Measurements from ENCODE around the gene SLC8A3. TPM values are rescaled to one million over a fixed set of nuclear protein-coding genes. Genes with fewer than 3 reads are reported as not detected.

SLC8A3 gene
- total and polyA plus RNA-seq, 2 donors (not counting 3 experiments of a cell fraction or from before 2014, with no cell fraction given) = not detected

- Histone ChIP-seq H3K9me3 (replicated peaks; ENCODE audit: control insufficient read depth, insufficient read depth, low read length) (no peaks in the 10 kb centered on the region), H3K9ac (replicated peaks; ENCODE audit: extremely low read depth, insufficient read depth, low read length) (no peak overlapping the region), H3K9me1 (replicated peaks; ENCODE audit: control insufficient read depth, extremely low read depth, insufficient read depth, low read length) (no peaks in the 10 kb centered on the region), H2AFZ (ENCODE audit: low read depth, low read length) (no peak overlapping the region), H4K20me1 (replicated peaks; ENCODE audit: control insufficient read depth, extremely low read depth, insufficient read depth, low read length) (no peaks in the 10 kb centered on the region), H3K4me3 (replicated peaks in 1 of 3; ENCODE audit: insufficient read depth in 1 of 3, low read depth in 1 of 3, low read length in 3 of 3) (no peak overlapping the region), H3K27ac (ENCODE audit: insufficient read depth, low read depth, low read length) (no peak overlapping the region), H3K79me2 (ENCODE audit: control insufficient read depth, insufficient read depth, low read length) (no peaks in the 10 kb centered on the region), H3K27me3 (ENCODE audit: control insufficient read depth in 2 of 2, insufficient read depth in 2 of 2, low read length in 2 of 2) (no peaks in the 10 kb centered on the region), H3K36me3 (ENCODE audit: control insufficient read depth in 2 of 2, extremely low read depth in 1 of 2, insufficient read depth in 2 of 2, low read length in 2 of 2) (no peaks in the 10 kb centered on the region), H3K4me2 (ENCODE audit: insufficient read depth, low read length) (no peak overlapping the region), H3K4me1 (ENCODE audit: control insufficient read depth, extremely low read depth, insufficient read depth, low read length) (no peaks in the 10 kb centered on the region)
- POLR2A ChIA-PET = no interaction called here
- dilution Hi-C loops (cut with MboI; ENCODE audit: extremely low pct_ligation_motif_present, low sequenced_read_pairs) = no loop called here
- BruUV-seq (replicated peaks) = no TSS peak
- DNase-seq (ENCODE audit: low read depth, low spot score) (no peak), FAIRE-seq (no peak)
- intact Hi-C loops (cut with micrococcal nuclease) = no loop called here
- CTCF ChIA-PET = interaction anchor here (1.2 to 1.4 kb wide), 3 partner anchors 55 to 302 kb away, joined by 3 to 5 read pairs (median 4); no protein-coding TSS in a partner anchor
- no peak for TF ChIP-seq JUN (IDR thresholded peaks at IDR 0.05; ENCODE audit: borderline replicate concordance, insufficient read depth, insufficient read length, low read depth)
- TF ChIP-seq POLR2AphosphoS5 (IDR thresholded peaks at IDR 0.05; ENCODE audit: insufficient read depth, low read depth, low read length) = no peak
- TF ChIP-seq EZH2 (IDR thresholded peaks at IDR 0.05; ENCODE audit: borderline replicate concordance, low read depth, low read length, severe bottlenecking) = no peak
- TF ChIP-seq, protein P1, sequence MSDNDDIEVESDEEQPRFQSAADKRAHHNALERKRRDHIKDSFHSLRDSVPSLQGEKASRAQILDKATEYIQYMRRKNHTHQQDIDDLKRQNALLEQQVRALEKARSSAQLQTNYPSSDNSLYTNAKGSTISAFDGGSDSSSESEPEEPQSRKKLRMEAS (IDR thresholded peaks at IDR 0.05; ENCODE audit: insufficient read depth, insufficient read length) = no peak
- TF ChIP-seq POLR2A (IDR thresholded peaks at IDR 0.05; ENCODE audit: low read depth, low read length) = no peak
- TF ChIP-seq, protein P2, sequence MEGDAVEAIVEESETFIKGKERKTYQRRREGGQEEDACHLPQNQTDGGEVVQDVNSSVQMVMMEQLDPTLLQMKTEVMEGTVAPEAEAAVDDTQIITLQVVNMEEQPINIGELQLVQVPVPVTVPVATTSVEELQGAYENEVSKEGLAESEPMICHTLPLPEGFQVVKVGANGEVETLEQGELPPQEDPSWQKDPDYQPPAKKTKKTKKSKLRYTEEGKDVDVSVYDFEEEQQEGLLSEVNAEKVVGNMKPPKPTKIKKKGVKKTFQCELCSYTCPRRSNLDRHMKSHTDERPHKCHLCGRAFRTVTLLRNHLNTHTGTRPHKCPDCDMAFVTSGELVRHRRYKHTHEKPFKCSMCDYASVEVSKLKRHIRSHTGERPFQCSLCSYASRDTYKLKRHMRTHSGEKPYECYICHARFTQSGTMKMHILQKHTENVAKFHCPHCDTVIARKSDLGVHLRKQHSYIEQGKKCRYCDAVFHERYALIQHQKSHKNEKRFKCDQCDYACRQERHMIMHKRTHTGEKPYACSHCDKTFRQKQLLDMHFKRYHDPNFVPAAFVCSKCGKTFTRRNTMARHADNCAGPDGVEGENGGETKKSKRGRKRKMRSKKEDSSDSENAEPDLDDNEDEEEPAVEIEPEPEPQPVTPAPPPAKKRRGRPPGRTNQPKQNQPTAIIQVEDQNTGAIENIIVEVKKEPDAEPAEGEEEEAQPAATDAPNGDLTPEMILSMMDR (IDR thresholded peaks at IDR 0.05; ENCODE audit: extremely low read depth in 1 of 2, insufficient read depth in 1 of 2, low read depth in 1 of 2, low read length in 2 of 2) = no peak
- no peak for TF ChIP-seq FOS (IDR thresholded peaks at IDR 0.05; ENCODE audit: borderline replicate concordance, insufficient read depth, low read length)
- no peak for TF ChIP-seq MYC (IDR thresholded peaks at IDR 0.05; ENCODE audit: low read depth, low read length)
- TF ChIP-seq GATA2 (IDR thresholded peaks at IDR 0.05; ENCODE audit: insufficient read depth, insufficient read length, low read depth, low read length) = no peak
Measured at GRCh38 chr14:70032447-70032846, 156.3 kb downstream of the SLC8A3 start.

All from endothelial cell of umbilical vein (primary cell).